ENCODE results near the gene CCR7.

DNA sequence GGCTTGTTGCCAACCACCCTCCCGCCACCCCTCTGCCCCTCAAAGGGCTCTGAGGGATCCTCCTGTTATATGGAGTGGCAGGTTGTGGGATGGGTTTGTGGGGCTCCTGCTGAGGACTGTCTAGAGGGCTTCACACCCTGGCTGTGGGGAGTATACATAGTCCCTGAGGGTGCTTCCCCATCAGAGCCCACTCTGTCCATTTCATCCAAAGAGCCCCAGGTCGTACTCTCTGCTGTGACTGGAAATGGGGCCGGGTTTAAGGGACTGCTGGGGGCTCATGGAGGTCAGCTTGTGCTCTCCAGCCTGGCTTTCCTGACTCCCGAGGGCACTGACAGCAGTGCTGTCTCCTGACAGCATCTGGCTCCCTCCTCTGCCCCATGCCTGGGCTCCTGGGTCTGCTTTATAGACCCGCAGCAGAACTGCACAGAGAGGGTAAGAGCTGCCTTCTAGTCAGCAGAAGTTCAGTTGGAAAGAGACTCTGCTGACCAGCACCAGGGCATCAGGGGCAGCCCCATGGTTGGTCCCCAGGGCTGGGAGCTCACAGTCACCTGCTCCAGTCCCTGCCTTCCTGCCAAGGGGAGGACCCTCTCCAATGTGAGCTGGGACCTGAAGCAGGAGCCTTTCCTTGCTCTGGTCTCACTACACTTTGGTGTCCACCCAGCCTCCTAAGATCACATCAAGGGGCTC, 46.0 kb downstream of the CCR7 start:
- TF ChIP-seq, protein P1, sequence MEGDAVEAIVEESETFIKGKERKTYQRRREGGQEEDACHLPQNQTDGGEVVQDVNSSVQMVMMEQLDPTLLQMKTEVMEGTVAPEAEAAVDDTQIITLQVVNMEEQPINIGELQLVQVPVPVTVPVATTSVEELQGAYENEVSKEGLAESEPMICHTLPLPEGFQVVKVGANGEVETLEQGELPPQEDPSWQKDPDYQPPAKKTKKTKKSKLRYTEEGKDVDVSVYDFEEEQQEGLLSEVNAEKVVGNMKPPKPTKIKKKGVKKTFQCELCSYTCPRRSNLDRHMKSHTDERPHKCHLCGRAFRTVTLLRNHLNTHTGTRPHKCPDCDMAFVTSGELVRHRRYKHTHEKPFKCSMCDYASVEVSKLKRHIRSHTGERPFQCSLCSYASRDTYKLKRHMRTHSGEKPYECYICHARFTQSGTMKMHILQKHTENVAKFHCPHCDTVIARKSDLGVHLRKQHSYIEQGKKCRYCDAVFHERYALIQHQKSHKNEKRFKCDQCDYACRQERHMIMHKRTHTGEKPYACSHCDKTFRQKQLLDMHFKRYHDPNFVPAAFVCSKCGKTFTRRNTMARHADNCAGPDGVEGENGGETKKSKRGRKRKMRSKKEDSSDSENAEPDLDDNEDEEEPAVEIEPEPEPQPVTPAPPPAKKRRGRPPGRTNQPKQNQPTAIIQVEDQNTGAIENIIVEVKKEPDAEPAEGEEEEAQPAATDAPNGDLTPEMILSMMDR (IDR thresholded peaks at IDR 0.05 in 4 of 5, conservative IDR thresholded peaks at IDR 0.05 in 1 of 5): no peak
- TF ChIP-seq POLR2A (IDR thresholded peaks at IDR 0.05): no peak

All from gastrocnemius medialis (tissue), 4 donors.